Prostate gland (tissue), 2 donors: ENCODE measurements around the gene CTF1. TPM values are rescaled to one million over a fixed set of nuclear protein-coding genes. Genes with fewer than 3 reads are reported as not detected.

Source experiments
- DNase-seq: peaks from one replicate; pipeline ENCODE4 v3.0.0-alpha.2; 2019; ENCODE audit warnings: low spot score
- H3K27ac ChIP-seq, 2 donors: fragments of 200-600 bp; sonication (generic); 2 replicates each; pipeline ENCODE4 v1.5.1; 2017 to 2019
- H3K27me3 ChIP-seq: fragments of 200-600 bp; sonication (generic); replicated peaks from 2 replicates; pipeline ENCODE4 v1.5.1; 2019; ENCODE audit not compliant: insufficient read depth
- H3K36me3 ChIP-seq, 2 donors: fragments of 200-600 bp; sonication (generic); 1 replicate in 1 of 2; 2 replicates in 1 of 2; pipeline versions ENCODE4 v1.5.1 to v1.8.1; 2017 to 2019
- H3K4me1 ChIP-seq: fragments of 200-600 bp; sonication (generic); replicated peaks from 2 replicates; pipeline ENCODE4 v1.5.1; 2019
- H3K4me3 ChIP-seq, 2 donors: fragments of 200-600 bp; sonication (generic); 2 replicates each; pipeline ENCODE4 v1.5.1; 2017 to 2019
- H3K9me3 ChIP-seq: fragments of 200-600 bp; sonication (generic); 2 replicates; pipeline ENCODE4 v1.5.1; 2017
- CTCF ChIP-seq, 4 experiments: fragments of 200-600 bp in 2 of 4; fragments of 450-650 bp in 2 of 4; sonication (generic) in 2 of 4; IDR thresholded peaks; 1 replicate in 3 of 4; 2 replicates in 1 of 4; pipeline ENCODE4 v1.5.1; 2016 to 2019; ENCODE audit warnings: antibody characterized with exemption in 4 of 4, mild to moderate bottlenecking in 2 of 4, moderate library complexity in 2 of 4
- POLR2A ChIP-seq: fragments of 450-650 bp; IDR thresholded peaks from one replicate; pipeline ENCODE4 v1.6.1; 2016; ENCODE audit warnings: antibody characterized with exemption, mild to moderate bottlenecking
- POLR2AphosphoS5 ChIP-seq: sonication (generic); formaldehyde crosslinking; IDR thresholded peaks from one replicate; pipeline ENCODE4 v1.6.1; 2017; ENCODE audit warnings: antibody characterized with exemption
- WGBS: methylation state at CpG from one replicate; pipeline ENCODE4 v1.1.5; 2018; 5-methylcytosine and 5-hydroxymethylcytosine counted together
- intact Hi-C: fragments of 100-400 bp; cut with DNase I; formaldehyde crosslinking; loops from one replicate; pipeline ENCODE4 v1.14.2; 2022
- total RNA-seq, 2 donors: library from RNA; depleted of rRNA; stranded (reverse); fragments of >200 nt; gene quantifications; one replicate each; pipeline ENCODE4 v1.1.0, GENCODE V29; 2016

The CTF1 gene
- total RNA-seq, 2 donors from 2014 or later = 9.8 to 13.9 TPM

- WGBS = 91% methylated on average over 6 of the region's 6 CpGs
- Histone ChIP-seq H3K27me3 (no peaks in the 10 kb centered on the region), H3K4me3 (no peak overlapping the region), H3K27ac (no peak overlapping the region), H3K9me3 (no peaks in the 10 kb centered on the region), H3K36me3 (no peaks in the 10 kb centered on the region), H3K4me1 (no peaks in the 10 kb centered on the region)
- no peak for DNase-seq
- no peak for TF ChIP-seq POLR2A
- intact Hi-C loops = no loop called here
Measured at GRCh38 chr16:30870904-30871303, 25.5 kb upstream of the CTF1 start.

GRCh38 chr16:30874244-30874820, 22.1 kb upstream of the CTF1 start:
- intact Hi-C loops = loop anchor here (2.0 kb wide), 3 partner anchors 22 to 70 kb away; partner anchors contain the start of genes CTF1 and FBXL19

GRCh38 chr16:30874821-30875717, 21.3 kb upstream of the CTF1 start:
- H3K4me1 ChIP-seq = peaks cover 9% of the 10 kb centered on the region
- H3K27me3 ChIP-seq = no peaks in the 10 kb centered on the region
- H3K36me3 ChIP-seq = no peaks in the 10 kb centered on the region
- H3K4me3 ChIP-seq = peak overlapping the region; percentile 74 to 75
- intact Hi-C loops = loop anchor here (2.0 kb wide), 3 partner anchors 22 to 70 kb away; partner anchors contain the start of genes CTF1 and FBXL19
- peak; percentile 87 for DNase-seq
- H3K9me3 ChIP-seq = no peaks in the 10 kb centered on the region
- under 1% methylated on average over 79 of the region's 85 CpGs for WGBS
- TF ChIP-seq POLR2AphosphoS5 = peak; percentile 93
- peak; percentile 84 for TF ChIP-seq POLR2A
- no peak for TF ChIP-seq CTCF (IDR thresholded peaks at IDR 0.05)
- peak overlapping the region; percentile 83 to 89 for H3K27ac ChIP-seq

More at GRCh38 chr16:30874244-30874820, 22.1 kb upstream of the CTF1 start:
- DNase-seq = no peak
- Histone ChIP-seq H3K27ac (peak overlapping the region; percentile 83 to 89), H3K27me3 (no peaks in the 10 kb centered on the region), H3K9me3 (no peaks in the 10 kb centered on the region), H3K36me3 (no peaks in the 10 kb centered on the region), H3K4me3 (peak overlapping the region; percentile 74 to 75), H3K4me1 (peaks cover 9% of the 10 kb centered on the region)
- TF ChIP-seq POLR2AphosphoS5 (no peak), CTCF (IDR thresholded peaks at IDR 0.05) (no peak), POLR2A (no peak)
- 23% methylated on average over 23 of the region's 23 CpGs for WGBS

GRCh38 chr16:30875871-30876801, 20.3 kb upstream of the CTF1 start:
- TF ChIP-seq POLR2A (no peak), POLR2AphosphoS5 (no peak), CTCF (IDR thresholded peaks at IDR 0.05) (no peak)
- Histone ChIP-seq H3K9me3 (no peaks in the 10 kb centered on the region), H3K27ac (peak overlapping the region; percentile 83 to 89), H3K36me3 (no peaks in the 10 kb centered on the region), H3K4me1 (peaks cover 9% of the 10 kb centered on the region), H3K4me3 (peak overlapping the region; percentile 74 to 75), H3K27me3 (no peaks in the 10 kb centered on the region)
- 8% methylated on average over 12 of the region's 12 CpGs for WGBS
- intact Hi-C loops = loop anchor here (2.0 kb wide), 3 partner anchors 21 to 71 kb away; partner anchors contain the start of genes CTF1 and FBXL19
- DNase-seq = no peak
